Lung (tissue), 12 donors: ENCODE results near the gene FAM217B. TPM values are rescaled to one million over a fixed set of nuclear protein-coding genes. Genes with fewer than 3 reads are reported as not detected.
"Not testable (repeated sequence)": the region's sequence is repeated elsewhere in the genome, so short reads cannot be mapped to it uniquely, and the experiment has no call there.

Source experiments
- ATAC-seq: fragments of 200-7000 bp; cut with Tn5 transposase; one replicate; pipeline ENCODE4 v1.9.1; 2020; ENCODE audit warnings: moderate number of reproducible peaks; ENCODE audit not compliant: insufficient read depth, low FRiP score
- DNase-seq, 3 donors: peaks; one replicate each; pipeline ENCODE4 v3.0.0-alpha.2; 2013 to 2017
- H3K27ac ChIP-seq, 2 donors: one replicate each; pipeline ENCODE4 v1.5.1; 2013; ENCODE audit warnings: mild to moderate bottlenecking in 2 of 2, moderate library complexity in 2 of 2, control low read depth in 1 of 2, inconsistent platforms in 1 of 2, low read depth in 1 of 2, low read length in 1 of 2
- H3K27me3 ChIP-seq, 3 donors: one replicate each; pipeline ENCODE4 v1.5.1; 2013; ENCODE audit warnings: low read length in 2 of 3; ENCODE audit not compliant: control insufficient read depth in 3 of 3, insufficient read depth in 3 of 3
- H3K36me3 ChIP-seq, 4 donors: one replicate each; pipeline ENCODE4 v1.5.1; 2013; ENCODE audit warnings: low read length in 4 of 4, mild to moderate bottlenecking in 1 of 4, moderate library complexity in 1 of 4; ENCODE audit not compliant: control insufficient read depth in 4 of 4, insufficient read depth in 4 of 4
- H3K4me1 ChIP-seq, 5 donors: one replicate each; pipeline ENCODE4 v1.5.1; 2013; ENCODE audit warnings: low read length in 5 of 5, mild to moderate bottlenecking in 2 of 5, moderate library complexity in 1 of 5; ENCODE audit not compliant: control insufficient read depth in 5 of 5, insufficient read depth in 5 of 5
- H3K4me3 ChIP-seq: one replicate; pipeline ENCODE4 v1.5.1; 2013; ENCODE audit warnings: mild to moderate bottlenecking, control low read depth, moderate library complexity
- H3K9ac ChIP-seq, 2 donors: one replicate each; pipeline ENCODE4 v1.5.1; 2013; ENCODE audit warnings: low read length in 2 of 2, control low read depth in 1 of 2; ENCODE audit not compliant: insufficient read depth in 1 of 2
- H3K9me3 ChIP-seq, 4 donors: one replicate each; pipeline ENCODE4 v1.5.1; 2013; ENCODE audit warnings: low read length in 3 of 4, mild to moderate bottlenecking in 1 of 4, moderate library complexity in 1 of 4; ENCODE audit not compliant: control insufficient read depth in 4 of 4, insufficient read depth in 3 of 4
- WGBS, 2 donors: extraction: QIAGEN DNeasy Blood & Tissue Kit; methylation state at CpG; one replicate each; pipeline ENCODE4 v1.1.7; 2013; 5-methylcytosine and 5-hydroxymethylcytosine counted together
- polyA plus RNA-seq, 2 donors: library from polyadenylated mRNA; stranded (reverse); fragments of 200-250 nt; gene quantifications; one replicate each; pipeline ENCODE4 v1.2.1, GENCODE V29; 2013
- total RNA-seq, 2 donors: library from RNA; depleted of rRNA in 1 of 2; stranded (reverse); fragments of >200 nt in 1 of 2; gene quantifications; one replicate each; pipeline ENCODE4 v1.2.1, GENCODE V29; 2014 to 2021
- TF ChIP-seq, protein P1 (sequence below): IDR thresholded peaks from 2 replicates; pipeline ENCODE4 v1.5.1; 2012; ENCODE audit warnings: mild to moderate bottlenecking; ENCODE audit errors: control extremely low read depth, extremely low read depth
- donor health status: control.
- donor health status: control.
- donor health status: Bipolar disorder and iron deficiency.
- donor health status: healthy.
- donor health status: DM: yes; HTN: yes; CAD: no.

FAM217B gene
- total and polyA plus RNA-seq, 4 donors, result 4.9 to 18.5 (median 10.2) TPM

DNA sequence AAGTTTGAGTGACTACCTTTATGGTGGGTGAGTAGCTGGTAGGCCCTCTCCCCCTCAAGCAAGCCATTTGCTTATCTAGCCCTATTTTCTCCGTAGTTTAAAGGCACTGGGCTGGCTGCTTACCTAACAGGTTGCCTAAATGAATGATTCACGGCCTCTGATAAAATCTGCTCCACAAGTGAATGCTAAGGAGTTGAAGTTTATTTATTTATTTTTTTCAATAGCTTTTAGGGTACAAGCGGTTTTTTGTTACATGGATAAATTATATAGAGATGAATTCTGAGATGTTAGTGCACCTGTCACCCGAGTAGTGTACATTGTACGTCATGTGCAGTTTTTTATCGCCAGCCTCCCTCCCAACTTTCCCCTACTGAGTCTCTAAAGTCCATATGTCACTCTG, 9.7 kb downstream of the FAM217B start:
- H3K36me3 ChIP-seq, result peaks cover 0 to 4% (median under 1%) of the 10 kb centered on the region in 4 donors
- H3K9ac ChIP-seq, result no peak overlapping the region
- WGBS, 2 donors, result 98% methylated on average over 6 of the region's 6 CpGs
- no peak overlapping the region for H3K27ac ChIP-seq
- H3K4me1 ChIP-seq, result peaks cover 0 to 30% (median 10%) of the 10 kb centered on the region in 5 donors
- no peaks in the 10 kb centered on the region for H3K27me3 ChIP-seq
- peaks cover 0 to 1% (median 0%) of the 10 kb centered on the region in 4 donors for H3K9me3 ChIP-seq
- TF ChIP-seq, protein P1, sequence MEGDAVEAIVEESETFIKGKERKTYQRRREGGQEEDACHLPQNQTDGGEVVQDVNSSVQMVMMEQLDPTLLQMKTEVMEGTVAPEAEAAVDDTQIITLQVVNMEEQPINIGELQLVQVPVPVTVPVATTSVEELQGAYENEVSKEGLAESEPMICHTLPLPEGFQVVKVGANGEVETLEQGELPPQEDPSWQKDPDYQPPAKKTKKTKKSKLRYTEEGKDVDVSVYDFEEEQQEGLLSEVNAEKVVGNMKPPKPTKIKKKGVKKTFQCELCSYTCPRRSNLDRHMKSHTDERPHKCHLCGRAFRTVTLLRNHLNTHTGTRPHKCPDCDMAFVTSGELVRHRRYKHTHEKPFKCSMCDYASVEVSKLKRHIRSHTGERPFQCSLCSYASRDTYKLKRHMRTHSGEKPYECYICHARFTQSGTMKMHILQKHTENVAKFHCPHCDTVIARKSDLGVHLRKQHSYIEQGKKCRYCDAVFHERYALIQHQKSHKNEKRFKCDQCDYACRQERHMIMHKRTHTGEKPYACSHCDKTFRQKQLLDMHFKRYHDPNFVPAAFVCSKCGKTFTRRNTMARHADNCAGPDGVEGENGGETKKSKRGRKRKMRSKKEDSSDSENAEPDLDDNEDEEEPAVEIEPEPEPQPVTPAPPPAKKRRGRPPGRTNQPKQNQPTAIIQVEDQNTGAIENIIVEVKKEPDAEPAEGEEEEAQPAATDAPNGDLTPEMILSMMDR, result no peak
- no peak for DNase-seq
- no peak for ATAC-seq
- no peak overlapping the region for H3K4me3 ChIP-seq

DNA sequence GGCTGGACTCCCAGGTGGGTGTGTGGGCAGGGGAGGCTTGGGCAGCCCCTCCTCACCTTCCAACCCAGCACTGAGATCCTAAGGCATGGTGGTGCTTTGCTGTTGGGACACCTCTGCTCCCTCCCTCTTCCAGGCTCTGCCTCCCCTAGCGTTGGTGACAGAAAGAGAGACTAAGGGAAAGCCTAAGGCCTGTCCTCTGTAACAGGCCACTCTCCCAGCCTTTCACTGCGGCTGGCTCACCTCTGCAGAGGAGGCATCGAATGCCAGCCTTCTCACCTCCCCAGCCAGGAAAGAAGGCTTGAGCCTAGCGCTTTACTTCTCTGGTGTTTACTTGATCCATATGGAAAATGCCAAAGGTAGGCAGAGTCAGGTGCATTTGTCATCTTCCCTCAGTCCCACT, 14.5 kb downstream of the FAM217B start:
- Histone ChIP-seq H3K9me3 (peaks cover 0 to 3% (median 0%) of the 10 kb centered on the region in 4 donors), H3K4me3 (no peak overlapping the region), H3K9ac (no peak overlapping the region), H3K36me3 (peaks cover 0 to 1% (median 0%) of the 10 kb centered on the region in 4 donors), H3K27me3 (no peaks in the 10 kb centered on the region), H3K4me1 (no peaks in the 10 kb centered on the region), H3K27ac (no peak overlapping the region)
- no peak for ATAC-seq
- WGBS, 2 donors, result 93 to 97% methylated on average over 4 of the region's 4 CpGs
- DNase-seq, result no peak
- TF ChIP-seq, protein P1, result no peak

DNA sequence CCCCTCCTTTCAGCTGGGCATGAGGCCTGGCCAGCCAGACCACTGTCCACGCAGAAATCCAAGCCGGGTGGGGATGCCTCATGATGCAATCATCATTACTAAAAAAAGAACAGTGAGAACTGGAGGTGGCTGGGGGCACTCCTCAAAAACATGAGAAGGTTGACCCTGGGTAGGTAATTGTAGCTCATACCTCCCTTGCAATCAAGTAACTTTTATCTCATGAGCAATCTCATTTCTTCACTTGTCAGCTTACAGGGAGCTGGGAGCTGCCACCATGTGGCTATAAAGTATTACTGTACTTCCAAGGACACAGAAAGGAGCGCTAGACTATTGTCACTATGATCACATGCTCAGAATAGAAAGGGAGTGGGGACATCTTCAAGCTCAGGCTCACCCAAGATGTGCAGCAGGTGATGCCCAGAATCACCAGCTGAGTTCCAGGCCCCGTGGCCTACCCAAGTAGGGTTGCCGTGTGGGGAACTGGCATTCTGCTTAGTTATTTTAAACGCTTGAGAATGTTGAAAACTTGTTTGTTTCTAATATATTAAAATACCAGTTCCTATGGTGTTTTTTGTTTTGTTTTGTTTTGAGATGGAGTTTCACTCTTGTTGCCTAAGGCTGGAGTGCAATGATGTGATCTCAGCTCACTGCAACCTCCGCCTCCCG, 15.1 kb downstream of the FAM217B start:
- Histone ChIP-seq H3K4me3 (no peak overlapping the region), H3K27me3 (no peaks in the 10 kb centered on the region), H3K36me3 (peaks cover 0 to 1% (median 0%) of the 10 kb centered on the region in 4 donors), H3K4me1 (no peaks in the 10 kb centered on the region), H3K27ac (no peak overlapping the region), H3K9me3 (peaks cover 0 to 3% (median 0%) of the 10 kb centered on the region in 4 donors), H3K9ac (no peak overlapping the region)
- TF ChIP-seq, protein P1, result no peak
- 83% methylated on average over 8 of the region's 8 CpGs for WGBS, 2 donors
- DNase-seq (no peak), ATAC-seq (no peak)

DNA sequence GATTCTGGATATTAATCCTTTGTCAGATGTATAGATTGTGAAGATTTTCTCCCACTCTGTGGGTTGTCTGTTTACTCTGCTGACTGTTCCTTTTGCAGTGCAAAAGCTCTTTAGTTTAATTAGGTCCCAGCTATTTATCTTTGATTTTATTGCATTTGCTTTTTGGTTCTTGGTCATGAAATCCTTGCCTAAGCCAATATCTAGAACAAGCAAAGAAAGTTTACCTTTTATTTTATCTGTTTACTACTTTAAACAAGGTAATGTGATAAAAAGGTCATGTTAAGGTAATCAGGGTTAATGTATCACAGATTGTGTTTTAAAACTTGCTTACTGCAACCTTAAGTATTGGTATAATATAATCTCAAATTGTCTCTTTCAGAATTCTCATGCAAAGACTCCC, 17.4 kb downstream of the FAM217B start:
- H3K36me3 ChIP-seq, H3K4me1 ChIP-seq, H3K4me3 ChIP-seq, H3K27ac ChIP-seq, H3K27me3 ChIP-seq, ATAC-seq, DNase-seq, H3K9me3 ChIP-seq, H3K9ac ChIP-seq: not testable (repeated sequence)
